Measurements from ENCODE around the gene RAC2. TPM values are rescaled to one million over a fixed set of nuclear protein-coding genes. Genes with fewer than 3 reads are reported as not detected.

RAC2 gene
- total and polyA plus RNA-seq, 9 of the 15 experiments (the other 6 are each of a cell fraction or from before 2014, with no cell fraction given), result 22.7 to 103 (median 43.3) TPM

- no peak overlapping the region for H3K27ac ChIP-seq (ENCODE audit: extremely low read depth, low read depth, low read length)
- peaks cover 0 to 12% of the 10 kb centered on the region in 2 experiments; a peak in 3 of 5 replicates for H3K27me3 ChIP-seq (ENCODE audit: control insufficient read depth in 2 of 2, insufficient read depth in 2 of 2, low read length in 2 of 2)
- H3K4me1 ChIP-seq (replicated peaks in 1 of 2; ENCODE audit: control insufficient read depth in 2 of 2, insufficient read depth in 2 of 2, low read length in 2 of 2), result peaks cover 2 to 10% of the 10 kb centered on the region in 2 experiments; a peak in 2 of 5 replicates
- no peak for FAIRE-seq
- no peak overlapping the region for H3K4me2 ChIP-seq (ENCODE audit: insufficient read depth, low read length)
- no peak for DNase-seq (ENCODE audit: extremely low read depth in 1 of 4, low spot score in 3 of 4)
- H3K79me2 ChIP-seq (ENCODE audit: control insufficient read depth, insufficient read depth, low read length), result no peaks in the 10 kb centered on the region
- TF ChIP-seq ZNF384 (IDR thresholded peaks at IDR 0.05; ENCODE audit: low read depth, low read length) (no peak), SAFB2 (IDR thresholded peaks at IDR 0.05; ENCODE audit: borderline replicate concordance, low read depth, low read length, severe bottlenecking) (no peak), MCM3 (IDR thresholded peaks at IDR 0.05) (no peak)
- H3K36me3 ChIP-seq (ENCODE audit: control insufficient read depth, insufficient read depth, low read length), result no peaks in the 10 kb centered on the region
- H4K20me1 ChIP-seq (replicated peaks; ENCODE audit: control insufficient read depth, insufficient read depth, low read length), result no peaks in the 10 kb centered on the region
- WGBS (ENCODE audit: insufficient coverage, low coverage, missing lambda C conversion rate), result 18% methylated on average over 4 of the region's 8 CpGs
- no peak overlapping the region for H3K4me3 ChIP-seq
- H3K9me1 ChIP-seq (ENCODE audit: control insufficient read depth, insufficient read depth, low read length), result no peaks in the 10 kb centered on the region
- no peak for ATAC-seq
- ChIA-PET POLR2A (no interaction called here), CTCF (ENCODE audit: low intra/inter-chr PET ratio) (no interaction called here)
- in situ Hi-C loops (cut with MboI) (no loop called here), intact Hi-C loops (cut with micrococcal nuclease) (no loop called here)
- BruUV-seq (replicated peaks), result no TSS peak
- no peak overlapping the region for H3K9ac ChIP-seq (ENCODE audit: insufficient read depth in 1 of 2, low read depth in 2 of 2, low read length in 2 of 2)
- H2AFZ ChIP-seq (ENCODE audit: low read depth, low read length), result no peak overlapping the region
- H3K9me3 ChIP-seq (replicated peaks; ENCODE audit: control insufficient read depth, insufficient read depth, low read depth, low read length), result no peaks in the 10 kb centered on the region
Observed at GRCh38 chr22:37283393-37283937, 39.4 kb upstream of the RAC2 start.

GRCh38 chr22:37282385-37282677, 38.3 kb upstream of the RAC2 start, which contains the start of gene CYTH4:
CYTH4 (plus strand) TSS chr22:37282508; CDS start chr22:37282570, 62 bp downstream.
- no peak within 1 kb of the TSS for H3K4me3 ChIP-seq
- no peaks in the 10 kb centered on the region for H3K79me2 ChIP-seq (ENCODE audit: control insufficient read depth, insufficient read depth, low read length)
- no peak within 1 kb of the TSS for H2AFZ ChIP-seq (ENCODE audit: low read depth, low read length)
- no peak within 1 kb of the TSS for H3K27ac ChIP-seq (ENCODE audit: extremely low read depth, low read depth, low read length)
- in situ Hi-C loops (cut with MboI), result no loop called here
- POLR2A ChIA-PET, result no interaction called here
- no peaks in the 10 kb centered on the region for H3K9me3 ChIP-seq (replicated peaks; ENCODE audit: control insufficient read depth, insufficient read depth, low read depth, low read length)
- no peak within 1 kb of the TSS; the same call in 1 of the 2 replicates for H3K4me2 ChIP-seq (ENCODE audit: insufficient read depth, low read length)
- DNase-seq (ENCODE audit: extremely low read depth in 1 of 4, low spot score in 3 of 4) (peak in 3 of 4 experiments; percentile 38 to 44 (median 38)), FAIRE-seq (peak; percentile 19), ATAC-seq (peak; percentile 58; the same call in 1 of the 3 replicates)
- CTCF ChIA-PET (ENCODE audit: low intra/inter-chr PET ratio), result no interaction called here
- H3K27me3 ChIP-seq (ENCODE audit: control insufficient read depth in 2 of 2, insufficient read depth in 2 of 2, low read length in 2 of 2), result peaks cover 0 to 12% of the 10 kb centered on the region in 2 experiments; a peak in 3 of 5 replicates
- no peaks in the 10 kb centered on the region for H3K9me1 ChIP-seq (ENCODE audit: control insufficient read depth, insufficient read depth, low read length)
- H3K4me1 ChIP-seq (replicated peaks in 1 of 2; ENCODE audit: control insufficient read depth in 2 of 2, insufficient read depth in 2 of 2, low read length in 2 of 2), result peaks cover 2 to 10% of the 10 kb centered on the region in 2 experiments; a peak in 2 of 5 replicates
- no peaks in the 10 kb centered on the region for H3K36me3 ChIP-seq (ENCODE audit: control insufficient read depth, insufficient read depth, low read length)
- H4K20me1 ChIP-seq (replicated peaks; ENCODE audit: control insufficient read depth, insufficient read depth, low read length), result no peaks in the 10 kb centered on the region
- H3K9ac ChIP-seq (ENCODE audit: insufficient read depth in 1 of 2, low read depth in 2 of 2, low read length in 2 of 2), result no peak within 1 kb of the TSS
- BruUV-seq (replicated peaks), result no TSS peak
- WGBS (ENCODE audit: insufficient coverage, low coverage, missing lambda C conversion rate), result 2% methylated on average over 11 of the region's 12 CpGs
- intact Hi-C loops (cut with micrococcal nuclease), result no loop called here
- TF ChIP-seq UBTF (IDR thresholded peaks at IDR 0.05; ENCODE audit: borderline replicate concordance in 1 of 2, low read depth in 2 of 2, low read length in 2 of 2) (no peak), ZNF316 (IDR thresholded peaks at IDR 0.05) (no peak), ZNF445 (CRISPR knock-in tag; IDR thresholded peaks at IDR 0.05; ENCODE audit: low read depth) (no peak), SMARCB1 (IDR thresholded peaks at IDR 0.05; ENCODE audit: insufficient read length, low read depth) (no peak), E2F8 (IDR thresholded peaks at IDR 0.05; ENCODE audit: low read depth, partially characterized antibody) (no peak), USF1 (CRISPR knock-in tag; IDR thresholded peaks at IDR 0.05) (no peak)

Measured in K562 (cell line).